ENCODE measurements around the gene MSI2. TPM values are rescaled to one million over a fixed set of nuclear protein-coding genes. Genes with fewer than 3 reads are reported as not detected.

The MSI2 gene
- total and polyA plus RNA-seq, 2 donors (not counting 3 experiments of a cell fraction or from before 2014, with no cell fraction given) = 20.9 to 59.3 TPM

- no peaks in the 10 kb centered on the region for H3K9me1 ChIP-seq (replicated peaks; ENCODE audit: control insufficient read depth, extremely low read depth, insufficient read depth, low read length)
- no peaks in the 10 kb centered on the region for H4K20me1 ChIP-seq (replicated peaks; ENCODE audit: control insufficient read depth, extremely low read depth, insufficient read depth, low read length)
- H3K36me3 ChIP-seq (ENCODE audit: control insufficient read depth in 2 of 2, extremely low read depth in 1 of 2, insufficient read depth in 2 of 2, low read length in 2 of 2) = no peaks in the 10 kb centered on the region
- no peak overlapping the region for H2AFZ ChIP-seq (ENCODE audit: low read depth, low read length)
- ChIA-PET POLR2A (no interaction called here), CTCF (interaction anchor here (0.7 to 1.5 kb wide), 3 partner anchors 22 to 331 kb away, joined by 3 to 6 read pairs (median 3); no protein-coding TSS in a partner anchor)
- intact Hi-C loops (cut with micrococcal nuclease) (no loop called here), dilution Hi-C loops (cut with MboI; ENCODE audit: extremely low pct_ligation_motif_present, low sequenced_read_pairs) (no loop called here)
- TF ChIP-seq POLR2A (IDR thresholded peaks at IDR 0.05; ENCODE audit: low read depth, low read length) (no peak), FOS (IDR thresholded peaks at IDR 0.05; ENCODE audit: borderline replicate concordance, insufficient read depth, low read length) (no peak), POLR2AphosphoS5 (IDR thresholded peaks at IDR 0.05; ENCODE audit: insufficient read depth, low read depth, low read length) (no peak), GATA2 (IDR thresholded peaks at IDR 0.05; ENCODE audit: insufficient read depth, insufficient read length, low read depth, low read length) (no peak), MYC (IDR thresholded peaks at IDR 0.05; ENCODE audit: low read depth, low read length) (no peak), EZH2 (IDR thresholded peaks at IDR 0.05; ENCODE audit: borderline replicate concordance, low read depth, low read length, severe bottlenecking) (no peak), JUN (IDR thresholded peaks at IDR 0.05; ENCODE audit: borderline replicate concordance, insufficient read depth, insufficient read length, low read depth) (no peak)
- TF ChIP-seq, protein P1, sequence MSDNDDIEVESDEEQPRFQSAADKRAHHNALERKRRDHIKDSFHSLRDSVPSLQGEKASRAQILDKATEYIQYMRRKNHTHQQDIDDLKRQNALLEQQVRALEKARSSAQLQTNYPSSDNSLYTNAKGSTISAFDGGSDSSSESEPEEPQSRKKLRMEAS (IDR thresholded peaks at IDR 0.05; ENCODE audit: insufficient read depth, insufficient read length) = no peak
- TF ChIP-seq, protein P2, sequence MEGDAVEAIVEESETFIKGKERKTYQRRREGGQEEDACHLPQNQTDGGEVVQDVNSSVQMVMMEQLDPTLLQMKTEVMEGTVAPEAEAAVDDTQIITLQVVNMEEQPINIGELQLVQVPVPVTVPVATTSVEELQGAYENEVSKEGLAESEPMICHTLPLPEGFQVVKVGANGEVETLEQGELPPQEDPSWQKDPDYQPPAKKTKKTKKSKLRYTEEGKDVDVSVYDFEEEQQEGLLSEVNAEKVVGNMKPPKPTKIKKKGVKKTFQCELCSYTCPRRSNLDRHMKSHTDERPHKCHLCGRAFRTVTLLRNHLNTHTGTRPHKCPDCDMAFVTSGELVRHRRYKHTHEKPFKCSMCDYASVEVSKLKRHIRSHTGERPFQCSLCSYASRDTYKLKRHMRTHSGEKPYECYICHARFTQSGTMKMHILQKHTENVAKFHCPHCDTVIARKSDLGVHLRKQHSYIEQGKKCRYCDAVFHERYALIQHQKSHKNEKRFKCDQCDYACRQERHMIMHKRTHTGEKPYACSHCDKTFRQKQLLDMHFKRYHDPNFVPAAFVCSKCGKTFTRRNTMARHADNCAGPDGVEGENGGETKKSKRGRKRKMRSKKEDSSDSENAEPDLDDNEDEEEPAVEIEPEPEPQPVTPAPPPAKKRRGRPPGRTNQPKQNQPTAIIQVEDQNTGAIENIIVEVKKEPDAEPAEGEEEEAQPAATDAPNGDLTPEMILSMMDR (IDR thresholded peaks at IDR 0.05; ENCODE audit: extremely low read depth in 1 of 2, insufficient read depth in 1 of 2, low read depth in 1 of 2, low read length in 2 of 2) = no peak
- no TSS peak for BruUV-seq (replicated peaks)
- no peak overlapping the region for H3K9ac ChIP-seq (replicated peaks; ENCODE audit: extremely low read depth, insufficient read depth, low read length)
- H3K27ac ChIP-seq (ENCODE audit: insufficient read depth, low read depth, low read length) = no peak overlapping the region
- H3K4me2 ChIP-seq (ENCODE audit: insufficient read depth, low read length) = no peak overlapping the region
- H3K4me1 ChIP-seq (ENCODE audit: control insufficient read depth, extremely low read depth, insufficient read depth, low read length) = no peaks in the 10 kb centered on the region
- no peak overlapping the region for H3K4me3 ChIP-seq (replicated peaks in 1 of 3; ENCODE audit: insufficient read depth in 1 of 3, low read depth in 1 of 3, low read length in 3 of 3)
- FAIRE-seq (no peak), DNase-seq (ENCODE audit: low read depth, low spot score) (no peak)
- H3K27me3 ChIP-seq (ENCODE audit: control insufficient read depth in 2 of 2, insufficient read depth in 2 of 2, low read length in 2 of 2) = no peaks in the 10 kb centered on the region
- H3K9me3 ChIP-seq (replicated peaks; ENCODE audit: control insufficient read depth, insufficient read depth, low read length) = no peaks in the 10 kb centered on the region
- H3K79me2 ChIP-seq (ENCODE audit: control insufficient read depth, insufficient read depth, low read length) = no peaks in the 10 kb centered on the region
Observed at GRCh38 chr17:57574040-57574513, 317.8 kb downstream of the MSI2 start.

All from endothelial cell of umbilical vein (primary cell).